ENCODE results near the gene PRM1. TPM values are rescaled to one million over a fixed set of nuclear protein-coding genes. Genes with fewer than 3 reads are reported as not detected.

Gene PRM1
- total RNA-seq, 1 donor from 2014 or later: not detected

Other genes starting within 250 kb of the PRM1 start
- gene SOCS1, start 25.1 kb downstream of the PRM1 start, total RNA-seq: 0.77 and 0.79 TPM in 2 replicates
- not detected in 2 replicates for gene TNP2, start 12.0 kb downstream of the PRM1 start, total RNA-seq
- not detected in 2 replicates for gene PRM3, start 7.7 kb downstream of the PRM1 start, total RNA-seq
- not detected in 2 replicates for gene PRM2, start 4.8 kb downstream of the PRM1 start, total RNA-seq
- 2.6 and 3.8 TPM in 2 replicates for gene RMI2, start 64.1 kb upstream of the PRM1 start, total RNA-seq

Data from bronchial epithelial cell (primary cell).